Esophagus squamous epithelium (tissue), 4 donors: Measurements from ENCODE around the gene HEXIM1.

Experiments
- CTCF ChIP-seq, 6 experiments: fragments of 450-650 bp in 4 of 6; fragments of 200-600 bp in 2 of 6; sonication (generic) in 2 of 6; IDR thresholded peaks; one replicate each; pipeline ENCODE4 v1.5.1; 2016 to 2019; ENCODE audit warnings: antibody characterized with exemption in 6 of 6, mild to moderate bottlenecking in 4 of 6, moderate library complexity in 4 of 6
- POLR2A ChIP-seq, 4 donors: fragments of 450-650 bp; IDR thresholded peaks; one replicate each; pipeline ENCODE4 v1.6.1; 2017; ENCODE audit warnings: antibody characterized with exemption in 4 of 4, mild to moderate bottlenecking in 4 of 4, moderate library complexity in 3 of 4

DNA sequence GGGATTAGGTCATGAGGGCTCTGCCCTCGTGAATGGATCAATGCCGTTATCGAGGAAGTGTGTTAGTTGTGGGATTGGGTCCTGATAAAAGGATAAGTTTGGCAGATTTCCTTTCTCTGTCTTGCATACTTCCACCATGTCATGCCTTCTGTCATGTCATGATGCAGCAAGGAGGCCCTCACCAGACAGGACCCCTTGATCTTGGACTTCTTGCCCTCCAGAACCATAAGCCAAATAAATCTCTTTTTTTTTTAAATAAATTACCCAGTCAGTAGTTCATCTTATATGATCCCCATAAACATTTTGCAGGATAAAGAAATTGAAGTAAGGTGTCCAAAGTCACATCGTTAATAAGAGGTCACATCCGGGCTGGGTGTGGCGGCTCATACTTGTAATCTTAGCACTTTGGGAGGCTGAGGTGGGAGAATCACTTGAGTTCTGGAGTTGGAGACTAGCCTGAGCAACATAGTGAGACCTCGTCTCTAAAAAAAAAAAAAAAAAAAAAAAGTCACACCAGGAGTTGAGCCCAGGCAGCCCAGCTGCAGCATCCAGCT lies 38.6 kb downstream of the HEXIM1 start:
- TF ChIP-seq CTCF (IDR thresholded peaks at IDR 0.05) (no peak), POLR2A (IDR thresholded peaks at IDR 0.05) (no peak)
